ENCODE measurements around the gene KARS1. TPM values are rescaled to one million over a fixed set of nuclear protein-coding genes. Genes with fewer than 3 reads are reported as not detected.

KARS1 gene
- total and polyA plus RNA-seq, 7 donors = 77.0 to 131 (median 109) TPM

GRCh38 chr16:75635036-75635435 lies 12.4 kb downstream of the KARS1 start:
- Histone ChIP-seq H3K36me3 (peaks cover 41 to 99% (median 88%) of the 10 kb centered on the region in 4 donors), H3K27me3 (no peaks in the 10 kb centered on the region), H3K9me3 (no peaks in the 10 kb centered on the region), H3K4me3 (no peak overlapping the region), H3K4me1 (no peaks in the 10 kb centered on the region), H3K27ac (no peak overlapping the region)
- TF ChIP-seq EP300 (IDR thresholded peaks at IDR 0.05) (no peak), POLR2A (IDR thresholded peaks at IDR 0.05) (no peak), POLR2AphosphoS5 (IDR thresholded peaks at IDR 0.05) (no peak), CTCF (IDR thresholded peaks at IDR 0.05) (no peak)
- WGBS, 2 donors = 71 to 77% methylated on average over 3 of the region's 3 CpGs
- intact Hi-C loops (cut with DNase I) = no loop called here
- no peak for DNase-seq

- 88 to 91% methylated on average over 8 of the region's 8 CpGs for WGBS, 2 donors
- Histone ChIP-seq H3K9me3 (no peaks in the 10 kb centered on the region), H3K27ac (no peak overlapping the region), H3K4me1 (no peaks in the 10 kb centered on the region), H3K36me3 (peaks cover 48 to 99% (median 91%) of the 10 kb centered on the region in 4 donors), H3K4me3 (no peak overlapping the region), H3K27me3 (no peaks in the 10 kb centered on the region)
- intact Hi-C loops (cut with DNase I) = no loop called here
- no peak for TF ChIP-seq CTCF (IDR thresholded peaks at IDR 0.05)
- no peak for TF ChIP-seq POLR2AphosphoS5 (IDR thresholded peaks at IDR 0.05)
- TF ChIP-seq EP300 (IDR thresholded peaks at IDR 0.05) = no peak
- no peak for TF ChIP-seq POLR2A (IDR thresholded peaks at IDR 0.05)
- no peak for DNase-seq
Observed at GRCh38 chr16:75632857-75633256, 14.6 kb downstream of the KARS1 start.

- intact Hi-C loops (cut with DNase I) = no loop called here
Observed at GRCh38 chr16:75630052-75630451, 17.4 kb downstream of the KARS1 start.

GRCh38 chr16:75629132-75629531 lies 18.3 kb downstream of the KARS1 start:
- H3K4me1 ChIP-seq = no peaks in the 10 kb centered on the region
- H3K4me3 ChIP-seq = no peak overlapping the region
- no peak overlapping the region for H3K27ac ChIP-seq
- no peaks in the 10 kb centered on the region for H3K27me3 ChIP-seq
- DNase-seq = no peak
- no peaks in the 10 kb centered on the region for H3K9me3 ChIP-seq
- intact Hi-C loops (cut with DNase I) = no loop called here
- TF ChIP-seq EP300 (IDR thresholded peaks at IDR 0.05) (no peak), CTCF (IDR thresholded peaks at IDR 0.05) (no peak), POLR2A (IDR thresholded peaks at IDR 0.05) (no peak), POLR2AphosphoS5 (IDR thresholded peaks at IDR 0.05) (no peak)
- H3K36me3 ChIP-seq = peaks cover 29 to 85% (median 67%) of the 10 kb centered on the region in 4 donors
- 95 to 96% methylated on average over 10 of the region's 10 CpGs for WGBS, 2 donors

More at GRCh38 chr16:75630052-75630451, 17.4 kb downstream of the KARS1 start:
- TF ChIP-seq EP300 (IDR thresholded peaks at IDR 0.05) (no peak), POLR2AphosphoS5 (IDR thresholded peaks at IDR 0.05) (no peak), POLR2A (IDR thresholded peaks at IDR 0.05) (no peak), CTCF (IDR thresholded peaks at IDR 0.05) (no peak)
- Histone ChIP-seq H3K36me3 (peaks cover 39 to 94% (median 76%) of the 10 kb centered on the region in 4 donors), H3K27me3 (no peaks in the 10 kb centered on the region), H3K4me3 (no peak overlapping the region), H3K4me1 (no peaks in the 10 kb centered on the region), H3K27ac (no peak overlapping the region), H3K9me3 (no peaks in the 10 kb centered on the region)
- DNase-seq = no peak
- 88 to 89% methylated on average over 3 of the region's 3 CpGs for WGBS, 2 donors

- Histone ChIP-seq H3K27ac (no peak overlapping the region), H3K36me3 (peaks cover 22 to 77% (median 60%) of the 10 kb centered on the region in 4 donors), H3K4me3 (no peak overlapping the region), H3K27me3 (no peaks in the 10 kb centered on the region), H3K9me3 (no peaks in the 10 kb centered on the region), H3K4me1 (peaks cover 0 to 4% (median 0%) of the 10 kb centered on the region in 4 donors)
- TF ChIP-seq EP300 (IDR thresholded peaks at IDR 0.05) = no peak
- no peak for TF ChIP-seq POLR2A (IDR thresholded peaks at IDR 0.05)
- TF ChIP-seq POLR2AphosphoS5 (IDR thresholded peaks at IDR 0.05) = no peak
- TF ChIP-seq CTCF (IDR thresholded peaks at IDR 0.05) = no peak
- WGBS, 2 donors = 88 to 94% methylated on average over 4 of the region's 4 CpGs
- intact Hi-C loops (cut with DNase I) = no loop called here
- DNase-seq = no peak
Observed at GRCh38 chr16:75628351-75628750, 19.1 kb downstream of the KARS1 start.
